Measurements from ENCODE around the gene CDC23.
"Not testable (repeated sequence)": the region's sequence is repeated elsewhere in the genome, so short reads cannot be mapped to it uniquely, and the experiment has no call there.

The CDC23 gene, protein sequence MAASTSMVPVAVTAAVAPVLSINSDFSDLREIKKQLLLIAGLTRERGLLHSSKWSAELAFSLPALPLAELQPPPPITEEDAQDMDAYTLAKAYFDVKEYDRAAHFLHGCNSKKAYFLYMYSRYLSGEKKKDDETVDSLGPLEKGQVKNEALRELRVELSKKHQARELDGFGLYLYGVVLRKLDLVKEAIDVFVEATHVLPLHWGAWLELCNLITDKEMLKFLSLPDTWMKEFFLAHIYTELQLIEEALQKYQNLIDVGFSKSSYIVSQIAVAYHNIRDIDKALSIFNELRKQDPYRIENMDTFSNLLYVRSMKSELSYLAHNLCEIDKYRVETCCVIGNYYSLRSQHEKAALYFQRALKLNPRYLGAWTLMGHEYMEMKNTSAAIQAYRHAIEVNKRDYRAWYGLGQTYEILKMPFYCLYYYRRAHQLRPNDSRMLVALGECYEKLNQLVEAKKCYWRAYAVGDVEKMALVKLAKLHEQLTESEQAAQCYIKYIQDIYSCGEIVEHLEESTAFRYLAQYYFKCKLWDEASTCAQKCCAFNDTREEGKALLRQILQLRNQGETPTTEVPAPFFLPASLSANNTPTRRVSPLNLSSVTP

DNA sequence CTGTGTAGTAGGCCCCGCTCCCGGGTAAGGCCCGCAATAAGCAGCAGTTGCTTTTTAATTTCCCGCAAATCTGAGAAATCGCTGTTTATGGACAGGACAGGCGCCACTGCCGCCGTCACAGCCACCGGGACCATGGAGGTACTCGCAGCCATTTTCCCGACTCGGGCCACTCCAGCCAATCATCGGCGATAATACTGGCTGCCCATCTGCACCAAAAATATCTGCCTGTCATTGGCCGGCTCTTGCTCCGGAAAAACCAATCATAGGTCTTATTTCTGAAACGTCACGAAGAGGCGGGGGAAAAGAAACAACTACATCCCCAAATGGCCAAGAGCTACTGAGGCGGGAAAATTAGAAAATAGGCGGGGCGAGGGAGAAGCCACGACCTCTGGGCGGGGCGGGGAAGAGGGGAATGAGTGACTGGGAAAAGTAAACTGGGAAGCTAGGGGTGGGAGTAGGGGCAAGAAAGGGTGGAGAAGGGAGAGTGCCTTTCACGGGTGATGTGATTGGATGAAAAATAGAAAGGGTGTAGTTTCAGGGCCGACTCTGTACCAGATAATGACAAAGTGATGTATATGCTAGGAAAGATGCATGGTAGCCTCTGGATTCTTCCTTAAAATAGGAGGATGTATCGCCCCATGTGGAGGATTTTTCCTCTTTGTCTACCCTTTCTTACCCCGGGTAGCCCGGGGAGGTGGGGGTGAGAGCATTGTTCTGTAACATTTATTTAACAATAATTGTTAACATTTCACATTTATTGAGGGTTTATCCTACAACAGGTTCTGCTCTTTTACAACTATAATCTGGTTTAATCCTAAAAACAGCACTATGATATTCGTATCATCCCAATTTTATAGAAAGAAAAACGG lies at the start of gene CDC23:
TSS of gene CDC23 (minus strand) at position 163 of the 869 bp plus-strand sequence. CDS start at position 152, 11 bp downstream.
- peak; percentile 99 for DNase-seq (ENCODE audit: low read depth)

DNA sequence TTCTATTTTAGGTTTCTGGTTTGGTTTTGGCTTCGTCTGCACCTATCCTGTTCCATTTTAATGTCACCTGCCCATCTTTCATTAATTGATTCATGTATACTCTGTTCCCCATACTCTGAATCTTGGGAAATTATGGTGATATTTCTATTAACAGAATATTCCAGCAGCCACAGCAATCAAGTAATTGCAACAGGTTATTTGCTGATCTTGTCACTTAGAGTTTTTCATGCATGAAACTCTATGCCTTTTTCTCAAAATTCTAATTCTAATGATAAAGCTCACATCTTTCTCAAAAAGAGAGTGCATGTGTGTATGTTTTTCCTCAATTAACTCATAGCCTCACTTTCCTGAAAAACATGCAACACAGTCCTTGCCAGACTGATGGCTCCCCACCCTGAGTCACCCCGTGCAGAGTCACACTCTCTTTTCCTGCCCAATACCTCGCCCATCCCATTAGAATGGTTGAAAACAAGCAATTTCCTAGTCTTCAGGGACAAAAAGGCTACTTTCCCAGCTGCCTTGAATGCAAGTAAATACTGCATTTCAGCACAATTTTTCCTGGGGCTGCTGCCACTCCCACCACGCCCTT lies 45.7 kb upstream of the CDC23 start:
- DNase-seq (ENCODE audit: low read depth) = no peak

DNA sequence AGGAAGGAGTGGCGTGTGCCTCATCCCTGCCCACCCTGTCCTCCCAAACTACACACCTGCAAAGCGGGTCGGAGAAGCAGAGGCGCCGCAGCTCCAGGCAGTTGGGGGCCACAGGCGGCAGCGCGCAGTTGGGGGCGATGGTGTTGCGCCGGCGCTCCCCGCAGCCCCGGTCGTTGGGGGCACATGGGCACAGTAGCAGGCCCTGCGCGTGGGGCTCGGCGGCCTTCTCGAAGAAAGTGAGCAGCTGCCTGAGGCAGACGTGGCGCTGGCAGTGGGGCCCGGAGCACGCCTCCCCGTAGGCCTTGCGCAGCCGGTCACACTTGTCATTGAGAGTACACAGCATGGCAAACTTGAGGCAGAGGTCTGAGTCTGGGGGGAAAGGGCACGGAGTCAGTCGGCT lies 44.5 kb upstream of the CDC23 start:
- no peak for DNase-seq (ENCODE audit: low read depth)

DNA sequence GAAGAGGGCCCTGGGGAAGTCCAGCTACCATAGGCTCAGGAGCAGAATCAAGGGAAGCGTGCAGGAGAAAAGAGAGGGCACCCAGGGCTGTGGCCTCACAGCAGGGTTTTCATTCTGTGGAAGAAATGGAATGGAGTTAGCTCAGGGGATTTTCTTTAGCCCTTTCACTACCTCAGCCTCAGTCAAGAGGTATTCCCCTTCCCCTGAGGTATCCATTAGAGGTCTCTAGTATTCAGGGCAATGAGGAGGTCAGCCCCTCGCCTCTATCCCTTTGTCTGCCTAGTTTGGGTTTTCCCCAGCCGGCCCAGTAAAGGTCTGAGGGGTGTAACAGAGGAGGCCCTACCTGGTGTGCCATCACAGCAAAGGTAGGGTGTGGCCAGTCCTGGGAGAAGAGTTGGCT lies 39.8 kb upstream of the CDC23 start:
- no peak for DNase-seq (ENCODE audit: low read depth)

DNA sequence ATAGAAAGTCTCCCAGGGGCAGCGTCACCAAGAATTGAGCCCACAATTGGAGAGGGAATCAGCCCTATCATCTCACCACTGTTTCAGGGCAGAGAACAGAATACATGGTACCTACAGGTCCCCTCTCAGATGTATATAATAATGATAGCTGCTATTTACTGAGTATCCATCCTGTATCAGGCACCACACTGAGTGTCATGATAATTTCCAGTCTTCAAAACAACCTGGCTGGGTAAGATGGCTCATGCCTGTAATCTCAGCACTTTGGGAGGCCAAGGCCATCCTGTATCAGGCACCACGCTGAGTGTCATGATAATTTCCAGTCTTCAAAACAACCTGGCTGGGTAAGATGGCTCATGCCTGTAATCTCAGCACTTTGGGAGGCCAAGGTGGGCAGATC lies 34.7 kb upstream of the CDC23 start:
- not testable (repeated sequence) for DNase-seq (ENCODE audit: low read depth)

DNA sequence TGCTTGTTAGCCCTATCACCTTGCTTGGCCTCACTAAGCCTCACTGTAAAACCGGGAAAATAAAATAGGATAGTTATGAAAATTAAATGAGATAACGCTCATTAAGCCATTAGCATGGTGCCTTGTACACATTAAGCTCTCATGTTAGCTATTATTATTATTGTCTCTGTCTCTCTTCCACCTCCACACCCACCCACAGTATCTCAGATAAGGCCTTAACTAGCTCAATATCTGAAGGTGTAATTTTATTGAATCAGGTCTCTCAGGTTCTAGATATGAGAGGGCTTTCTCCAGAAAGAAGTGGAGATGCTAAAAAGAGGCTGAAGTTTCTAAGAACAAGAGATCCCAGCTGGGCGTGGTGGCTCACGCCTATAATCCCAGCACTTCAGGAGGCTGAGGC lies 33.7 kb upstream of the CDC23 start:
- no peak for DNase-seq (ENCODE audit: low read depth)

DNA sequence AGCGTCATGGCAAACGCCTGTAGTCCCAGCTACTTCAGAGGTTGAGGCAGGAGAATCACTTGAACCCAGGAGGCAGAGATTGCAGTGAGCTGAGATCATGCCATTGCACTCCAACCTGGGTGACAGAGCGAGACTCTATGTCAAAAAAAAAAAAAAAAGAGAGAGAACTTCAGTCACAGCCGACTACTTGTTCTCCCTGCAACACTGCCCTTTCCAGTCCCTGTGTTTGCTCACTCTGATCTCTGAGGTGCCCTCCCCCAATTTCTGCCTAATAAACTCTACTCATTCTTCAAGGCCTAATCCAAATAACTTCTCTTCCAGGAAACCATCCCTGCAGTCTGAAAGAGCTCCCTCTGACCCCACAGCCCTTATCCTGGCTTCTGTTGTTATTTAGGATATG lies 33.2 kb upstream of the CDC23 start:
- no peak for DNase-seq (ENCODE audit: low read depth)

DNA sequence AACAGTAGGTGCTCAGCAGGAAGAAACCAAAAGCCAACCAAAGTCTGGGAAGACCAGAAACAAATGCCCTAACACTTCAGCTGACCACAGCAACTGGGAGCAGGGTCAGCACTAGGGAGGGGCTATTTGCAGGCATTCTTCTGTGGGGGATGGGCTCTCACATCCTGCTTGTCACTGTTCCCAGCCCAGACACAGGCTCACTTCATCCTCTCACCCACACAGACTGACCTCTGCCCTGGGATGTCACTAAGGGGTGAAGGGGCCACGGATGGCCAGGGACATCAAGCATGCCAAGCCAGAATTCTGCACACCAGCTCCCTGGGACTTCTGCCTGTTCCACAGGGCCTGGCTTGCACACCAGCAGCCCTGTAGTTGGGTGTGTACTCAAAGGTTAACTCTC lies 32.6 kb upstream of the CDC23 start:
- peak; percentile 14 for DNase-seq (ENCODE audit: low read depth)

DNA sequence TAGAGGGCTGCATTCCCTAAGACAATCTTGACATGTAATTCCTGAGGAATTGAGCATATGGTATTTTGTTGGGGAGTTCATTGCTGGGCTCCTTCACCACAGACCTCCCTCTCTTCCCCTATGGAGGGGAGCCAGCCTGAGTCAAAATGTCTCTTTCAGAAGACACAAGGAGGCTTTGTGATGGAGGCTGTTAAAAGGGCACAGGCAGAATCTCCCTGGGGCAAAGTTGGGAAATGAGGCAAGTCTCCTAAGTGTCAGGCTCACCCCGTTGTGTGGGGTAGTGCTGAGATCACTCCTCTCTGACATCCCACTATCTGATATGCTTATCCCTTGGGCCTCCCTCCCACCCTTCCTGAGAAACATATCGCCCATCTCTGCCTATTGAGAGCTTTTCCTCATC lies 30.7 kb upstream of the CDC23 start:
- peak; percentile 6 for DNase-seq (ENCODE audit: low read depth)

DNA sequence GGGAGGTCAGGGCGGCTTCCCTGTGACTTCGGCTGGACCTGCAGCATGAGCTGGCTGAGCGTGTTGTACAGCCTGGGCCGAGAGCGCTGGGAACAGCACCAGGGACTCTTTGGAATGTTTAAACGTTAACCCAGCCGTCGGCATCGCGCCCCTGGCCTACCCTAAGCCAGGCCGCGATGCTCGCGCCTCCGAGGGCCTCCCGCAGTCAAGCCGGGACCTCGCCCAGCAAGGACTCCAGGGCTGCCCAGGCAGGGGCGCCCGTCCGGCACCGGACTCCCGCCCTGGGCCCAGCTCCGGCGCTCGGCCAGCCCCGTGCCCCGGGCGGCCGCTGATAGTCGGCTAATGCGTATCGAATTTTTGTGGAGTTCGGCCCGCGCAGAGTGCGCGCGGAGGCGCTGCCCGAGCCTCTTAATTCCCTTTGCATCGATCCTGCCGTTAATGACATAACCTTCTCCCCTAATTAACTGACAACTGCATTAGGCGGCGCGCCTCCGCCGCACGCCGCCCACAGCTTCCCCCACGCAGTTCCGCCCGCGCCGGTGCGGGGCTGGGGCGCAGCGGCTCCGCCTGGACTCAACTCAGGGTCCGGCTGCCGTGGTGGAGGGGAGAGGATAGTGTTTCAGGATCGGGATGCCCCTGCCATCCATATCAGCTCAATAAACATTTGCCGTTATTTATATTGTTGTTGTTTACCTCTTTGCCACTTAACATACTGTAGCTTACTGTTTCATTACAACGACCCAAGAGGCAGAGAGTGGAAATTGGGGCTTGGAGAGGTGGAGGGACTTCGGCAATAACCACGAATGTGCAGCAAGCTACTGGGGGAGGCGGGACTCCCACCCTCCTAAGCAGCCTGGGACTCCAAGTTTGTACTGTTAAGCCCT lies 28.8 kb upstream of the CDC23 start:
- DNase-seq (ENCODE audit: low read depth) = peak; percentile 36

DNA sequence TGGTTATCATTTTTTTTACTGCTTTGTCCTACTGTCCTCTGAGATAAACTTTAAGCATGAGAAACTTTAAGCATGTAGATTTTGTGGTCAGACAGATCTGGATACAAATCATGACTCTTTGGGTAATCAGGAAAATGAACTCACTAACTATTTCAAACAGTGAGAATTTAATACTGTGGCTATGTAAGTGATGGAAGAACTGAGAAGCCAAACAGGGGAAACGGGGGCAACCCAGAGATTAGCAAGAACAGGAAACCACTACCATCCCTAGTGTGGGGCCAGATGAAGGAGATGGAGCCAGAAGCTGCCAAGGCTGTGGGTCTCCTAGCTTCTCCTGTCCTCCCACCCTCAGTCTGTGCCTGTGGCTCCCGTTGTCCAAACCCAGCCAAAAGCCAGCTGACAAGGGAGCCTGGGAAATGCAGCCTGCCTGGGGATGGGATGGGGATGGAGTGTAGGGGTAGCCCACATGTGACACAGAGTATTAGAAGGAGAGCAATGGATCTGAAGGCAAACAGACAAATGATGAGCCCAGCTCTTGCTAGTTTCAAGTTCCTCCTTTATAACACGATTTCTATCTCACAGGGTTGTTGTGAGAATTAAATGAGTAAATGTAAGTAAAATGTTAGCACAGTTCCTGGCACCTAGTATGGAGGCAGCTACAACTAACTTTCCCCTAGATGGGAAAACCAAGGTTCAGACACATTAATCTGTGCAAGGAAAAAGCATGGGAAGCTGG lies 27.7 kb upstream of the CDC23 start:
- DNase-seq (ENCODE audit: low read depth) = no peak

DNA sequence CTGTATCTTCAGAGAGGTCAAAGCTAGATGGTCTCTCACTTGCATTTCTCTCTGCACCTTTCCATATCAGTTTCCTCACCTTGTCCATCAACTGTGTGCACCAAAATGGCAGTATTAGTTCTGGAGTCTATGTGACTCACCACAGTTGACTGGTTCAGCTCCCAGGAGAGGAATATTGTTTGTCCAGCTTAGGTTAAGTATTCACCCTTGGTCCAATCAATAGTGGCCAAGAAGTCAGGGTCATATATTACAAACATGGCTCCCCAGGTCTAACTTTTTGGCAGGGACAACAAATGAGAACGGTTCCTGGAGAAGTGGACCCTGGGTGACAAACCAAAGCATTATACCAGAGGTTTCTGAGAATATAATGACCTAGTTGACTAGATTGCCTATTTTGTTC lies 24.9 kb upstream of the CDC23 start:
- no peak for DNase-seq (ENCODE audit: low read depth)

DNA sequence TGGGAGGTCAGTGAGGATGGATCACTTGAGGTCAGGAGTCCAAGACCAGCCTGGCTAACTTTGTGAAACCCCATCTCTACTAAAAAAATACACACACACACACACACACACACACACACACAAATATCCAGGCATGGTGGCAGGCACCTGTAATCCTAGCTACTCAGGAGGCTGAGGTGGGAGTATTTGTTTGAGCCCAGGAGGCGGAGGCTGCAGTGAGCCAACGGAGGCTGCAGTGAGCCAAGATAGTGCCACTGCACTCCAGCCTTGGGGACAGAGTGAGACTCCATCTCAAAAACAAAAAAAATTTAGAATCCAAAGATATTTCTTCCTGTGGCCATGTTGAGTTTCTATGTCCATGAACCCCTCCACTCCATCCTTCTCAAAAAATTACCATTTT lies 21.5 kb upstream of the CDC23 start:
- no peak for DNase-seq (ENCODE audit: low read depth)

DNA sequence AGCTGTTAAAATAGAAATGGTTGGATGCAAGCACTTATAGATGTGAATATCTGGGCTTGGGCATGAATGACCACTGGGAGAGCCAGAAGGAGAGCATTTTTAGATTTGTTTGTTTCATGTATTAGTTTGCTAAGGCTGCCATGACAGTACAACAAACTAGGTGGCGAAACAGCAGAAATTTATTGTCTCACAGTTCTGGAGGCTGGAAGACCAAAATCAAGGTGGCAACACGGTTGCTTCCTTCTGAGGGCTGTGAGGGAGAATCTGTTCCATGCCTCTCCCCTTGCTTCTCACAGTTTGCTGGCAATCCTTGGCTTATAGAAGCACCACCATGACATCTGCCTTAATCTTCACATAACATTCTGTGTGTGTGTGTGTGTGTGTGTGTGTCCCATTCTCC lies 20.2 kb upstream of the CDC23 start:
- DNase-seq (ENCODE audit: low read depth) = no peak

DNA sequence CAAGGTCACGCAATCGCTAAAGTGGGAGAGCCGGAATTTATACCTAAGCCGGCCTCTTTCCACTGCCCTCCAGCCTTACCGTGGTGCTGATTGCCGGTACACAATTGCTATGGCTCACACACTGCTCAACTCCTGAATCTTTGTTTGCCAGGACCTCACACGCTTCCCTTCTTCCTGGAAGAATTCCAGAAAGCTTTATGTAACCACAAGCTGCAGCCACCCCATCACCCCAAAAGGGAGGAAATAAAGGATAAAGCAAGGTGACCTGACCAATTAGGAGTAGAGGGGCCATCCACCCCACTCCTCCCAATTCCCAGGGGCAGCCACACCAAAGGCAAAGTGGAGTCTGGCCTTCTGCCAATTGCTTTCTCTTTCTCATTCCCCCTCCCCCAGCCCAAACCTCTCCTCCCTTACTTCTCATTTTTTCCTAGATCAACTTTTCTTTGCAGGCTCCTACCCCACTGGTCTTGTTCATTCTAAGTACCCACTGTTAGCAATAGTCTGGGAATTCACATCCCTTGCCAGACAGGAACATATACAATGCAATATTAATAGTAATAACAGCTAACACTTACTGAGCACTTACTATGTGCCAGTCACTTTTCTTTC lies 18.0 kb upstream of the CDC23 start:
- DNase-seq (ENCODE audit: low read depth) = peak; percentile 43

DNA sequence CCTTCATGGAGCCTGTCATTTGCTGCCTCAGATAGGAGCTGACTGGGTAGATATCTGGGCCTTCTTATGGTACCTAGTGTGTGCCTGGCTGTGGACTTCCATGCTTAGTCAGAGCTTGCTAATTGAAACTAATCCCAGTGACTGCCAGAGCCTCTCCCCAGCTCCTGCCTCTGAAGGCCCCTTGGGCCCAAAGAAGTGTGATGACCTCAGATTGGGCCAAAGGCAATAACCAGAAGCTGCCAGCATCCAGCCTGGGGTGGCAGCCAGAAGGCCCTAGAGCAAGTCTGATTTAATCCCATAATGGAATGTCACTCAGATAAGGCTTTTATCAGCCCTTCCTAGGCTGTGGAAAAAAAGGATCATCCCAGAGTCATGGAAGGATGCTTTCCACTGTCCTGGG lies 17.1 kb upstream of the CDC23 start:
- peak; percentile 69 for DNase-seq (ENCODE audit: low read depth)

DNA sequence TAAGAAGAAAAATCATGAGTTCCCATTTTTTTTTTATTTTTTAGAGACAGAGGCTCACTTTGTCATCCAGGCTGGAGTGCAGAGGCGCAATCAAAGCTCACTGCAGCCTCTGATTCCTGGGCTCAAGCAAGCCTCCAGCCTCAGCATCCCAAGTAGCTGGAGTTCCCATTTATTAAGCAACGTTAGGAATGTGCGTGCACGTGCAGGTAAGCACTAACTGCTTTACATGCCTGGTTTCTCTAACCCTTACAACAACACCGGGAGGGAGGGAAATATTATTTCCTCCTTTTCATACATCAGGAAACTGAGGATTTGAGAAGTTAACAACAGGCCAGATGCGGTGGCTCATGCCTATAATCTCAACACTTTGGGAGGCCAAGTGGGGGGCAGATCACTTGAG lies 16.3 kb upstream of the CDC23 start:
- DNase-seq (ENCODE audit: low read depth) = no peak

DNA sequence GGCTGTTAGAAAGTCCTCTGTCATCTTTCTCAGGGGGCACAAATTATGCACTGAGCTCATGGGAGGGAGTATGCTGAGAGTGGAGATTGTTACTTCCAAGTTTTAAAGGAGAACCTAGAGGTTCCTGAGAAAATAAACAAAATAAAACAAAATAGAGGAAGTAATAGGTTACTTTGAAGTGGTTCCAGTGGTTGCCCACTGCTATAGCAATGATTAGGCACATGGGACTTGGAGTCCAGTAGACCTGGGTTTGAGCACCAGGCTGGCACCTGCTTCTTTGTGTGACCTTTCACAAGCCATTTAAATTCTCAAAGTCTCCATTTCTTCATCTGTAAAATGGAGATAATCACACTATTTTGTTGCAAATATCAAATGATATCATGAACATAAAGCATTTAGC lies 13.8 kb upstream of the CDC23 start:
- no peak for DNase-seq (ENCODE audit: low read depth)

DNA sequence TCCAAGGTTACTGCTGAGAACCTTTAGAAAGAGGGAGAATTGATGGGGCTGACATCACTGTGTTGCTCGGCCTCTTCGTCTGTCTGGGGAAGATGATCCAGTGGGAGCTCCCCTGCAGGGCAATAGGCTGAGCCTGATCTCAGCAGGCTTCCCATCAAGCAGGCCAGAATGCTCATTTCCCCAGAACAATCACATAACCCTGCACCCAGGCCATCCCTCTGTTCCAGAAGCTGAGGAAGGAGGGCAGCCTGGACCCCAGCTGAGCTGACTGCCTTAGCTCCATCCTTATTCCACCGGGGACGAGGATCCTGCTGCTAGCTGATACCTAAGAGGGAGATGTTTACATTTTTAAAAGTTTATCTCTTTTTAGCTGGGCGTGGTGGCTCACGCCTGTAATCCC lies 11.6 kb upstream of the CDC23 start:
- no peak for DNase-seq (ENCODE audit: low read depth)

DNA sequence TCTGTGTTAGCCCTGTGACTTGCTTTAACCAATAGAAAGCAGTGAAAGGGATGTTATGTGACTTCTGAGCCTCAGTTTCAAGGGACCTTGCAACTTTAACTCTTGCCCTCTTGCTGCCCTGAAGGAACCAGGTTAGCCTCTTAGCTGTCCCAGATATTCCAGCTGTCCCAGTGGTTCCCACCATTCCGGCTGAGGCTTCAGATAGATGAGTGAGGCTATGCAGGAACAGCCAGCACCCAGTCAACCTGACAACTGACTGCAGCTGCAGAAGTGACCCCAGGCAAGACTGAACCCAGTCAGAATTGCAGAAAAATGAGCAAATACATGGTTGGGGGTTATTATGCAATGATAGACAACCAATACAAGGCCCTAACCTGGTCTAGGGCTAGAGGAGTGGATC lies 10.4 kb upstream of the CDC23 start:
- DNase-seq (ENCODE audit: low read depth) = no peak
